GM21390 (cell line): ENCODE data around the gene PDYN.

Source experiments
- ATAC-seq: cut with Tn5 transposase; IDR thresholded peaks from one replicate; pipeline ENCODE4 v1.9.1; 2021; ENCODE audit not compliant: unreplicated experiment

The PDYN gene

DNA sequence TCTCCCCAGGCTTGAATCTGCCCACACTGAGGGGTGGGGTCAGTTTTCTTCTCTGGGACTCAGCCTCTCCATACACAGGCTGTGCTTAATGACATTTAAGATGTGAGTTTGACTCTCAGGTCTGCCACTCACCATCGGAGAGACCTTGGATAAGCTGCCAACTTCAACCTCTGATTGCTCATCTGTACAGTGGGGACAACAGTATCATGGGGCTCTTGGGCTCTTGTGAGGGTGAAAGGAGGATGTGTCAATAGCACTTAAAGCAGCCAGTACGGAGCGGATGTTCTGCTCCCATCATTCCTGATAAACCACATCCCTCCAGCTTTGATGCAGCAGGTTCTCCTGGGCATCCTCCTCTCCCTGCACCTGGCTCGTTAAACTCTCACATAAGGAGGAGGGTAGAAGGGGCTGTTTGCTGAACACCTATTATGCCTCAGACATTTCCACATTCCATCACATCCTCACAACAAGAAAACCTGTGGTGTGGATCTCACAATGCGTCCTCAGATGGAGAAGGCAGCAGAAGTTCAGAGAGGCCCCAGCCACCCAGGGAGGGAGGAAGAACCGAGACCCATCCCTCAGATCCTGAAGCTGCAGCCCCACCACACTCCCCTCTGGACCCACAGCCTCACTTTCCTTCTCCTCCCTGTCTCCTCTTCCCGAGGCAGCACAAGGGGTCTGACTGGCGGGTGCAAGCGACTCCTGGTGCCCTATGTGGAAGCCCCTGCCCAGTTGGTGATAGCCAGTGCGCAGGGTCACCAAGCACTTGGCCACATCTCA is 1.9 kb upstream of the PDYN start:
- no peak for ATAC-seq

DNA sequence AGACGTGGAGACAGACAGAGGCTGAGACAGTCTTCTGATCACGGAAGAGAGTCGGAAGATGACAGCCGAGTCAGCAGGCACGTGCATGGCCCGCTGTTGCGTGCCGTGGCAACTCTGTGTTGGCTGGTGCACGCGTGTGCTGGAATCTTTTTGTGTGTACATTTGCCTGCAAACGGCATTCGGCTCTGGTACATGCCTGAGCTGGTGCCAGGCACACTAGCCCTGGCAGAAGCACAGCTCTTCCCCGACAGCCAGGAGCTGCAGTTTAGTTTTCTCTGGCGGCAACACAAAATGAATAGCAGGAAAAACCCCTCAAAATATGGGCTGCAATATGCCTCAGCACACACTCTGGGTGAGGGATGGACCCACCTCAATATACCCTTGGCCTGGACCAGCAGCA is 769 bp upstream of the PDYN start:
- ATAC-seq, result no peak

DNA sequence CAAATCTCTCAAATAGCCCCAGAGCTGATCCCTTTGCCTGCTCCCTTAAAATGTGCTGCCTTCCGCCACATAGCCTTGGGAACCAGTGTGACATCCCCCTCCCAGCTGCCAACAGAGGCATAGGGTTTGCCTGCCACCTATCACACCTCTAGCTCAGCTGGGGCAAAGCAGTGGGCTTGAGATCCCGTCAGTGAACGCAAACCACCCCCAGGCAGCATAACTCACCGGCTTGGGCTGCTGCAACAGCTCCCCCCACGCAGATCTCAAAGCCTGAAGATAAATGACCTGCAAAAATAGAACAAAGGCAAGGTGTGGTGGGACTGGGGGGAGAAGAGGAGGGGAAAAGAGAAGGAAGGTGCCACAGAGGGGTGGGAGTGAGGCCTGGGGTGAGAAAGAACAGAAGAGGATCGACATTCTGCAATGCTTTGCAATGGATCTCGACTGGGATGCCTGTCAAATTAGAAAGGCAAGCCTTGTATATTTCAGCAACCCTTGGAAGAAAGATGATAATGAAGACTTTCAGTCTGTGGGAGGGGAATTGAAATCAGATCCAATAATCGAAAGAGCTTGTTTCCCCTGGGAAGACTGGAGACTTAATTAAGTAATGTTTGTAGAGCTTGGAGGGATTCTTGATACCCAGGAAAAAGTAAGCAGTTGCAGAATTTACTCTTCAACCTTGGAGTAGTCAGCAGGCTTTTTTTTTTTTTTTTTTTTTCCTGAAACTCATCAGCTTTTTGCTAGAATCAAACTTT is 1.3 kb downstream of the PDYN start:
- ATAC-seq, result no peak

DNA sequence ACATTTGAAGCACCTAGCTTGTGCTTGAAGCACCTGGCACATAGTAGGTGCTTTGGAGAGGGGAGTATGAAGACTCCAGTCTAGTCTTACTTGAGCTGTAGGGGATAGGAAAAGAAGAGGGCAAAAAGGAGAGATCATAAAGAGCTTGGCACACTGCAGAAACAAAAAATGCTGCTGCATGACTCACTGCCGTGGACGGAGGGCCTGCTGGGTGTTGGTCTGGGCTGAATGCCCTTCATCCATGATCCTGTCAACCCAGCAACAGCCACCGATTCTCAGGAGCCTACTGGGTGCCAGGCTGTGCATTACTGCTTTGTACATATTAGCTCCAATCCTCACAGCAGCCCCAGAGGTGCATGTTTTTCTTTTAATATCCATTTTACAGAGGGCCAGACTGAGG is 6.0 kb downstream of the PDYN start:
- ATAC-seq, result no peak

DNA sequence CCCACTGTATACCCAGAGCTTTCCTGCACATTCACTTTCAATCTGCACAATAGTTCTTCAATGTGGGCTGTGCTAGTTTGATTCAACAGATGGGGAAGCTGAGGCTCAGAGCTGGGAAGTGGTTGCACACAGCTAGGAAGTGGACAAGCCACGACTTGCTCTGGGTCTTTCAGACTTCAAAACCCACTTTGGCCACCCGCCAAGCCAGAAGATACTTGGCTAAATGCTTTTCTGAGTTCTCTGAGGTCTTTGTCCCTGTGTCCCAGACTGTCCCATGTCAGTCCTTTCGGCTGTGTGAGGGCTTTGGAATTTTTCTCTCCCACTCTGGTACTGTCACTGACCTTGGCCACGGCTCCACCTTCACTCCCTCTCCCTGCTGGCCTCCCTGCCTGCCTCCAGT is 10.6 kb downstream of the PDYN start:
- no peak for ATAC-seq

DNA sequence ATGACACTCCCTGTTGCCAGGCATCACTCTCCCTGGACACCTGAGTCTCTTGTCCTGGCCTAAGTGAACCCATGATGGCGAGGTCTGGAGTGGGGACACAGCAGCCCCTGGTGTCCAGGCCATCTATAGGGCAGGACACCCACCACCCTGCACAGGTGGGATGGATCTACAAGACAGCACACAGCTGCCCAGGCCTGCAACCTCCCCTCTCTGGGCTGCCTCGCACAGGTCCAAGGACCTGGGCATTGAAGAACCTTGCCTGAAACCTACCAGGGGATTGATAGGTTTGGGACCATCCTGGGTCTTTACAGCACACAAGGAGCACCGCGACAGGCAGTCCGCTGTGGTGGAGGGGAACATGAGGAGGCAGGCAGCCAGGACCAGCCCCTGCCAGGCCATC is 11.2 kb downstream of the PDYN start:
- no peak for ATAC-seq

DNA sequence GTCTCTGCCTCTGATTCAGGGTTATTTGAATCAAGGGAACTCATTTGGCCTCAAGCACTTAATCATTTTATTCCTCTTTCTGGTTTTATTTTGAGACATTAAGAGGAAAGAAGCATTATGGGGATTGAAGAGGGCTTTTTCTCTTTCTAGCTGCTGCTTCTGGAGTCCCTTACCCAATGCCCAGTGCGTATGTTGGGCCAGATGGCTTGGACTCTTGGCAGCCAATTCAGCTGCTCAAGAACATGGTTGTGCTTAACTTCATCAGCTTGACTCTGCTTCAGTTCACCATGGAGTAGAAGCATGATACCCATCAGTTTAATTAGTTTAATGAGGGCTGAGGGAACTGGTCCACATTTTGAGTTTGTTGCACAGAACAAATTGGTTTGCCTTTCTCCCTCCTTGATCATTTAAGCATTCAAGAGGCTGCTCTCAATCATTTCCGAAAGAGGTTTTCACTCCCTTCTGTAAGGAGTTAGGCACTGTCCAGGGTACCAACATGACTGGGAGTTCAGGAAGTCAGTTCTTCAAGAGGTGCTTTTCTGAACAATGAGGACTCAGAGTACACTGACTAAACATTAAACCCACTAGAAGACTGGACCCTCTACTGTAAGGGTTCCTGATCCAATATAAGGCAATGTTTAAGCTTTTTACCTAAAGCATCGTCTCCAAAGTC is 14.6 kb downstream of the PDYN start:
- no peak for ATAC-seq

DNA sequence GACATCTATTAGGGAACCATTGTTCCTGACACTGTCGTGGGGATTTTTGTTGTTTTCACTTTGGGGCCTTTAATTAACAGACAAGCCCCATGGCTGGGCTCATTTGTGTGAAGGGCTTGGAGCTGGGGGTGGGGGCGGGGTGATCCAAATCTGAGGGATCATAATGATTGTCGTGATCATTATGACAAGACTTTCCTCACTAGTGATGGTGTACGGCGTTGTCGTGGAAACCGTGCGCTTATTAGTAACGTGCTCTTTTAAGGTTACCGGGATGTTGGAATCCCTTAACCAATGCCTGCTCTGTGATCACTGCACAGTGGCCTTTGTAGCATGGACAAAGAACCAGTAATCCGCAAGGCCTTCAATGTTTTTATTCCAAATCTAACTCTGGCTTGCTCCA is 18.6 kb downstream of the PDYN start:
- ATAC-seq, result no peak

DNA sequence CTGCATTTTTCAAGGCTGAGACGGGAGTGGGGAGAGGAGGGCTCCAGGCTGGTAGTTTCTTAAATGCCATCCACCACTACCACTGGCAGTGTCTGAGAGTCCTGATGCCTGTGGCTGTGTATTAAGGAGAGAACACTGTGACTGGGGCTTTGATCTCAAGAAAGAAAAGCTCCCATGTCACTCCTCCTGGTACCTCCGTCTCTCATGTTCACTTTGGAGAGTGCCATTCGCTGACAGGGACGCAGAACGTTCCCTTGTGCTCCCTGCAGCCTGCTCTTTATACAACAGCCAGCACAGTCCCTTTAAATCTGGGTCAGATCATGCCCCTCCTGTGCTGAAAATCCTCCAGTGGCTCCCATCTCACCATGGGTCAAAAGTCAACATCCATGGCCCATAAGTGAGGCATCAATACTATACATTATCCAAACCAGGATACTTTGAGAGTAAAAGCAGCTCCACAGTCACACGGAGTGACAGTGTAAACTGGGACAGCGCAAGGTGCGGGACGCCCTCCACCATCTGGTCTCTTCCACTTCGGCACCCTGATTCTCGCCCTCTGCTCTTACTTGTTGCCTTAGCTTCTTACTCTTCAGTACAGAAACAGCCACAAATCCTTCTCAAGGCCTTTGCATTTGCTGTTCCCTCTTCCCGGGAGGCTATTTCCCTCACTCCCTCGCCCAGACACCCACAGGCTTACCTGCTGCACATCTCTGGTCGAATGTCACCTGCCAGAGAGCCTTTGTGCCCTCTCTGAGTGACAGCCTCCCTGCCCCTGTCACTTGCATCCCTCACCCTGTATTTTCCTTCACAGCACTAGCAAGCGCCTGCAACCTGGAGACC is 20.0 kb downstream of the PDYN start:
- no peak for ATAC-seq

DNA sequence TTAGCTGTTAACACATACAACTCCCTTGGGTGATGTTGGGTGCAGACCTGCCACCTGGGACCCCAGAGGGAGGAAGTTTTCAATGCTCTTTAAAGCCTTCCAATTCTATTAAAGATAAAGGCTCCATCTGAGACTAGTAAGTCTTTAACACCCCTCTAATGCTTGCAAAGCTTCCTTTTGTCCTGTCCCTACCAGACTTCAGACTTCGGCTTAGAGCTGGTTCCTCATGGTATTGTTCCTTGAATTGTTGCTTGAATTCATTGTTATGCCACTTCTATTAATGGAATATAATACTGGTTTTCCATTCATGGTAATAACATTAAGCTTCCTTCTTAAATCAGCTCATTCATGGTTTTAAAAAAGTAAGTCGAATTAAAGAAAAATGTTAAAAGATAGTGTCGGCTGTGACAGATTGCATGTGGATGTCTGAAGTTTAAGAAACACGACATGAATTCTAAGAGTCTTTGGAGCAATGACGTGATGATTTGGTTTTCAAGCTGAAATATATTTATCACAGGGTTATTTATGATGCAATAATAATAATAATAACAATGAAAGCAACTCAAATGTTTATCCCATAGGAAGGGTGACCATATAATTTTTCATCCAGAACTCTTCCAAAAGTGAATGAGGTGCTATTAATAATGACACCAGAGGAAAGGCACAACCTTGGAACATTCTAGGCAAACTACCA is 21.8 kb downstream of the PDYN start:
- no peak for ATAC-seq

DNA sequence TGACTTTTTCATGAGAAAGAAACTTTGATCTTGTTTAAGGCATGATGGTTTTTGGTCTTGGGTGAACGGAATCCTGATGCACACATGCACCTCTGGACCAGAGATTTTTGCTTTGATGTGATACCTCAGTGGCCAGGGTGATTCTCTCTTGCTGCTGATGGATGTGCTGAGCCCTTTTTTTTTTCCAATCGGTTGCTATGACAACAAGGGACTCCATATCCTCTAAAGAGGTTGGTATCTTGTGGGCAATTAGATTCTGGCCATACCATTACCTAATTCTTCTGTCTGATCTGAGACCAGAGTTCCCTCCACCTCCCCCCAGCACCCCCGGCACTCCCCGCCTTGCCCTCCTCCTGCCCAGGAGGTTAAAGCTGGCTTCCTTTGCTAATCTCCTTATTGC is 24.9 kb downstream of the PDYN start:
- ATAC-seq, result no peak

DNA sequence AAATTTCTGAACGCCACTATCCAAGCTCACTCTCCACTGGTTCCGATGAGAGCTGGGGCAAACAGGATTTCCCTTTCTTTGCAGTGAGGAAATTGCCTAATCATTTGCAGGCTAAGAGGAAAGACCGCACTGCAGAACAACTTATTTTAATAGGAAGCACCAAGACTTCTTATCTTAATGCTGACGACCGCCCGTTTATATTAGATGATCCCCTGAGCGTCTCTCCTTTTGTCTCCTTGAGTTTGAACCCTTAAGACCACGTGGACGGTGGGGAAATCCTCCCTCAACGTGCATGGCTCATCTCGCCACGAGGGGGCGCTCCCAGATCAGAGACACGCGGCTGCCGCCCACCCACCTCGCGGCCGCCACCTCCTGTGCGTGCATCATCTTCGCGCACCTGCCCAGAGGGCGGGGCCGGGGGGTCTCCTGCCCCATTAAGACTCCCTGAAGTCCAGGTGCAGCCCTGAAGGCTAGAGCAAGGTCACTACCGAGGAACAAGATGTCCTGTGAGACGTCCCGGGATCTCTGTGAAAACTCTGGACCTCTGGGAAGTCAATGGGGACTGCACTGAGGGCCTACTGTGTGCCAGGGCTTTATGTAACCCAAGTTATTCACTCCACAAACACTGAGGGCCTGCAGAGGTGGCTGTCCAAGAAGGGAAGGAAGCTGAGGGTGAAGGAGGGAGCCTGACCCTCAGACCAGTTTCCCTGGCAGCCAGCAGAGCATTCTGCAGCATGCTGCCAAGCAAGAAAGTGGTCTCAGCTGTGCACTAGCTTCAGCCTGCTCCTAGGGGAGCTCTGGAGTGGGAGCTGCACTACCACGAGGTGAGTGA is 28.1 kb downstream of the PDYN start:
- no peak for ATAC-seq

DNA sequence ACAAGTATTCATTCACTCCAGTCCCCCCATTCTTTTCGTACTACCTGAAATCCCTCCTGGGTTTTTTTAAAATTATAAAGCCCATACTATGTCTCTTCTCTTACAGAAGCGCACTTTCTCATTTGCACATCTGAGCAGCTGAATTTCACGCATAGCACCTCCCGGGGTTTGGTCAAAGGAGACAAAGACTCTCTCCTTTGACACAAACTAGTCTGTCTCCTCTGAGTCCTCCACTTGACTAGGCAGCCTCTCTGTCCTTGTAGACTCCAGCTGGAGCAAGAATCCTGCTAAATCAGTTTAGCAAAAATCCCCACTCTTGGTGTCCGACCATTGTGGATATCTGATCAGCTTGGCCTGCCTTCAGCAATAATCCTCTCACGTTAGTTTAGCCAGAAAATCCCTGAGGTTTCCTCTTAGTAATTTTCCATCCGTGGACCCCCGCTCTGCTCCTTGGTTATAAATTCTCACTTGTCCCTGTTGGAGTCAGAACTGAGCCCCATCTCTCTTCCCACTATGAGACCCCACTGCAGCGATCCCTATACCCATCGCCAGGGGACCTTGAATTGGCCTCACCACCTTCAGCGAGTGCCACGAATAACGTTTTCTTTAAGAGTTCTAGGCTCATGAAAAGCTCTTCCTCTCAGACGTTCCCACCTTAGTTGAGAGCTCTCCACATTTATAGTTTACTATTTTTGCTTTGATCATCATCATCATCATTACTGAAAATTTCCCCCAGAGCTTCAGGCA is 29.0 kb downstream of the PDYN start:
- no peak for ATAC-seq

DNA sequence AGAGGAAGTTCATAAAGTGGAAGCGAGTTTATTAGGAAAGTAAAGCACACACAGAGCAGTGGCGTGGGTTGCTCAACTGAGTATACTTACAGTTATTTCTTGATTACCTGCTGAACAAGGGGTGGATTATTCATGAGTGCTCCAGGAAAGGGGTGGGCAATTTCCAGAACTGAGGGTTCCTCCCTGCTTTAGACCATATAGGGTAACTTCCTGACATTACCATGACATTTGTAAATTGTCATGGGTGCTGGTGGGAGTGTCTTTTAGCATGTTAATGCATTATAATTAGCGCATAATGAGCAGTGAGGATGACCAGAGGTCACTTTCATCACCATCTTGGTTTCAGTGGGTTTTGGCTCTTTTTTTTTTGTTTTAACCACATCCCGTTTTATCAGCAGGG is 29.8 kb downstream of the PDYN start:
- no peak for ATAC-seq

DNA sequence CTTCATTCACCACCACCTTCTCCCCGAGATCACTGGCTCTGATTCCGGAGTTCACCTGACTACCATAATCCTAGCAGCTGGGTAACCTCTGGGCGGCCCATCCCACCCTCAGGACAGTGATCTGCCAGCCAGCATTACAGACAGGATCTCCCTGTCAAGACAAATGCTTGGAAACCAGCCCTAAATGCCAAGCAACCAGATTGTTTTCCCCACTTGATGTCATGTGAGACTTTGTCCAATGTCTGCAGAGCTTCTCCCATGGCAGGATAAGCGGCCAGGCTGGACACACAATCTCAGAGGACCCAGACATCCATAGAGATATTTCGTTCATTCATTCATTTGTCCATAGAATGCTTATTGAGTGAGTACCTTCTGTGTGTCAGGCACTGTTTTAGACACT is 32.5 kb downstream of the PDYN start:
- ATAC-seq, result no peak

DNA sequence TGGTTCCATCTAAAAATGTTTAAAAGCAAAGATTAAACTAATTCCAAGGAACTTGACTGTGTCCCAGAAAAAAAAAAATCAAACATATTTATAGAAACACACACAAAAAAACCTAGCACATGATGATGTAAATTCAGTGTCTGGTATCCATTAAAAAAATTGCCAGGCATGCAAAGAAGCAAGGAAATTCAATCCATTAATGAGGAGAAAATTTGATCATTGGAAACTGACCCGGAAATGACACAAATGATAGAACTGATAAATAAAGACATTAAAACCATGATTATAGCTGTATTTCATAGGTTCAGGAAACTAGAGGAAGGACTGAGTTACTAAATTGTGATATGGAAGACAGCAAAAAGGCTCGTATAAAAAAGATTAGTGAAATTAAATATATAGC is 34.7 kb downstream of the PDYN start:
- ATAC-seq, result no peak

DNA sequence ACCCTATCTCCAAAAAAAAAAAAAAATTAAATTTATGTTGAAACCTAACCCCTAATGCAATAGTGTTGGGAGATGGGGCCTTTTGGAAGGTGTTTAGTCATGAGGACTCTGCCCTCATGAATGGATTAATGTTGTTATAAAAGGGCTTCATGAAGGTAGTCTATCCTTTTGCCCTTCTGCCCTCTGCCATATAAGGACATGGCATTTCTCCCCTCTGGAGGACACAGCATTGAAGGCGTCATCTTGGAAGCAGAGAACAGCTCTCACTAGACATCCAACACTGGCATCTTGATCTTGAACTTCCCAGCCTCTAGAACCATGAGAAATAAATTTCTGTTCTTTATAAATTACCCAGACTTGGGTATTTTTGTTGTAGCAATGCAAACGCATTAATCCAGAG is 35.4 kb downstream of the PDYN start:
- no peak for ATAC-seq

DNA sequence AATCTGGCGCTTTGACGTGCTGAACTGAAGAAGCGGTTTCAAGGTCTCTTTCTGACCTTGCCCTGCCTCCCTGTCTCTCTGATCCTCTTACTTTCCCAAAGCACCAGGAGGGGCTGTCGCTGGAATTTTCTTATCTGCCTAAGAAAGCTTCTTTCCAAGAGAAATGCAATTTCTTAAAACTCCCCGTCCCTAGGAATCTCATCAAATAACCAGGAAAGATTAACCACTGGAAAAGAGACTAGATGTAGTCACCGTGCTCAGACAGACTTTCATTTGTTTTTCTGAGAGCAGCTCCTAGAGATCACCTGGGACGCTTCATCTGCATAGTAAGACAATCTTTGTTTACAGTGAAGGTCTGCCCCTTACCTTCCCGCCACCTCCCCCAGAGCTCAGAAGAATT is 38.6 kb downstream of the PDYN start:
- ATAC-seq, result no peak

DNA sequence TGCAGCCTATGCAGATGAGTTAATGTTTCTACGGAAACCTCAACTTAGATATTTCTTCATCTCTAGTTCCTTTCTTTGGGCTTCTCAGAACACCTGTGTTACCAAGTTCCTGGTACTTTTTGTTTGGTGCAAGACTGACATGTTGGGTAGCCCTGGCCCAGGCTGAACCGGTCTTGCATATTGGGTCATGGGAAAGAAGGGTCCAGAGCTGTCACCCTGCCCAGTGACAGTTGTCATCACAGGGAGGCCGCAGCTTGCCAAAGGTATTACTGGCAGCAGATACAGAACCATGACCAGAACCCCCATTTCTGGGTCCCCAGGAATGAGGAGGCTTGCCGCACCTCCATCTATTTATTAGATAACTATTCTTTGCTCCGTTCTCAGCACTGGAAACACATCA is 40.2 kb downstream of the PDYN start:
- ATAC-seq, result no peak
